Breast epithelium (tissue), 3 donors: Measurements from ENCODE around the gene TUBA4B.

Source experiments
- POLR2AphosphoS5 ChIP-seq, 3 donors: sonication (generic); formaldehyde crosslinking; IDR thresholded peaks; one replicate each; pipeline ENCODE4 v1.6.1; 2017; ENCODE audit warnings: antibody characterized with exemption in 3 of 3
- TF ChIP-seq, protein P1 (sequence below), 3 donors: fragments of 450-650 bp; IDR thresholded peaks; one replicate each; pipeline ENCODE4 v1.5.1; 2016 to 2017; ENCODE audit warnings: antibody characterized with exemption in 3 of 3, mild to moderate bottlenecking in 3 of 3, moderate library complexity in 3 of 3

GRCh38 chr2:219251656-219252055, 1.4 kb upstream of the TUBA4B start:
- TF ChIP-seq, protein P1, sequence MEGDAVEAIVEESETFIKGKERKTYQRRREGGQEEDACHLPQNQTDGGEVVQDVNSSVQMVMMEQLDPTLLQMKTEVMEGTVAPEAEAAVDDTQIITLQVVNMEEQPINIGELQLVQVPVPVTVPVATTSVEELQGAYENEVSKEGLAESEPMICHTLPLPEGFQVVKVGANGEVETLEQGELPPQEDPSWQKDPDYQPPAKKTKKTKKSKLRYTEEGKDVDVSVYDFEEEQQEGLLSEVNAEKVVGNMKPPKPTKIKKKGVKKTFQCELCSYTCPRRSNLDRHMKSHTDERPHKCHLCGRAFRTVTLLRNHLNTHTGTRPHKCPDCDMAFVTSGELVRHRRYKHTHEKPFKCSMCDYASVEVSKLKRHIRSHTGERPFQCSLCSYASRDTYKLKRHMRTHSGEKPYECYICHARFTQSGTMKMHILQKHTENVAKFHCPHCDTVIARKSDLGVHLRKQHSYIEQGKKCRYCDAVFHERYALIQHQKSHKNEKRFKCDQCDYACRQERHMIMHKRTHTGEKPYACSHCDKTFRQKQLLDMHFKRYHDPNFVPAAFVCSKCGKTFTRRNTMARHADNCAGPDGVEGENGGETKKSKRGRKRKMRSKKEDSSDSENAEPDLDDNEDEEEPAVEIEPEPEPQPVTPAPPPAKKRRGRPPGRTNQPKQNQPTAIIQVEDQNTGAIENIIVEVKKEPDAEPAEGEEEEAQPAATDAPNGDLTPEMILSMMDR (IDR thresholded peaks at IDR 0.05), result no peak
- no peak for TF ChIP-seq POLR2AphosphoS5 (IDR thresholded peaks at IDR 0.05)
